Omental fat pad (tissue), 4 donors: ENCODE data around the gene BLCAP. TPM values are rescaled to one million over a fixed set of nuclear protein-coding genes. Genes with fewer than 3 reads are reported as not detected.
A peak's percentile ranks its signal among the peaks of the same experiment; 100 is the strongest.

Experiments
- ATAC-seq: fragments of 150-250 bp; one replicate; pipeline ENCODE4 v1.9.1; 2016; ENCODE audit warnings: mild to moderate bottlenecking, moderate library complexity; ENCODE audit not compliant: low FRiP score
- DNase-seq: peaks from one replicate; pipeline ENCODE4 v3.0.0-alpha.2; 2019; ENCODE audit warnings: low spot score
- CTCF ChIP-seq, 3 donors: fragments of 450-650 bp; IDR thresholded peaks; one replicate each; pipeline ENCODE4 v1.5.1; 2016 to 2017; ENCODE audit warnings: antibody characterized with exemption in 3 of 3, mild to moderate bottlenecking in 3 of 3, moderate library complexity in 2 of 3
- total RNA-seq, 4 donors: library from RNA; depleted of rRNA; stranded (reverse); fragments of >200 nt; gene quantifications; one replicate each; pipeline ENCODE4 v1.1.0, GENCODE V29; 2016

BLCAP gene
- total RNA-seq, 4 donors from 2014 or later: 58.6 to 197 (median 82.1) TPM

GRCh38 chr20:37528446-37529213, 954 bp upstream of the BLCAP start:
- no peak for ATAC-seq
- TF ChIP-seq CTCF (IDR thresholded peaks at IDR 0.05): no peak
- DNase-seq: no peak

GRCh38 chr20:37526839-37527637, 638 bp downstream of the BLCAP start:
- no peak for DNase-seq
- no peak for TF ChIP-seq CTCF (IDR thresholded peaks at IDR 0.05)
- peak; percentile 2 for ATAC-seq

GRCh38 chr20:37526238-37526838, 1.3 kb downstream of the BLCAP start:
- no peak for DNase-seq
- no peak for TF ChIP-seq CTCF (IDR thresholded peaks at IDR 0.05)
- ATAC-seq: peak; percentile 27

- ATAC-seq: no peak
- TF ChIP-seq CTCF (IDR thresholded peaks at IDR 0.05): no peak
- DNase-seq: no peak
These were observed 1.9 kb downstream of the BLCAP start for GRCh38 chr20:37525810-37526209.

GRCh38 chr20:37524859-37525708, 2.6 kb downstream of the BLCAP start:
- ATAC-seq: no peak
- DNase-seq: no peak

More at GRCh38 chr20:37524859-37525708, 2.6 kb downstream of the BLCAP start:
- TF ChIP-seq CTCF (IDR thresholded peaks at IDR 0.05): no peak
